ENCODE measurements around the gene SUPT3H. TPM values are rescaled to one million over a fixed set of nuclear protein-coding genes. Genes with fewer than 3 reads are reported as not detected.
A peak's percentile ranks its signal among the peaks of the same experiment; 100 is the strongest.

The SUPT3H gene
- total and polyA plus RNA-seq, 2 of the 13 experiments (the other 11 are each of a cell fraction or from before 2014, with no cell fraction given) = 11.9 to 36.1 TPM

GRCh38 chr6:45421709-45422502 lies 44.2 kb upstream of the SUPT3H start (continued):
- TF ChIP-seq CCDC6 (CRISPR knock-in tag; IDR thresholded peaks at IDR 0.05) (no peak), ZNF614 (CRISPR knock-in tag; IDR thresholded peaks at IDR 0.05; ENCODE audit: borderline replicate concordance) (no peak), HDAC6 (IDR thresholded peaks at IDR 0.05; ENCODE audit: low read depth, low read length) (no peak), HIVEP1 (CRISPR knock-in tag; IDR thresholded peaks at IDR 0.05) (no peak), HNRNPH1 (optimal IDR thresholded peaks at IDR 0.05; ENCODE audit: low read depth, low read length) (no peak), NAIF1 (CRISPR knock-in tag; IDR thresholded peaks at IDR 0.05; ENCODE audit: borderline replicate concordance) (no peak), EED (CRISPR knock-in tag; IDR thresholded peaks at IDR 0.05) (no peak), ZNF292 (CRISPR knock-in tag; IDR thresholded peaks at IDR 0.05; ENCODE audit: borderline replicate concordance, low read depth) (0 out of 2 replicates have a peak, but pooled peaks have one; percentile 5), DPF2 (CRISPR knock-in tag; IDR thresholded peaks at IDR 0.05; ENCODE audit: borderline replicate concordance, low read depth) (no peak), ZNF274 (CRISPR knock-in tag; IDR thresholded peaks at IDR 0.05) (0 out of 2 replicates have a peak, but pooled peaks have one; percentile 54), ZFYVE20 (CRISPR knock-in tag; IDR thresholded peaks at IDR 0.05; ENCODE audit: borderline replicate concordance, low read depth) (no peak), HNF4G (IDR thresholded peaks at IDR 0.05; ENCODE audit: borderline replicate concordance, low read depth, low read length) (no peak), HNF4G (CRISPR knock-in tag; IDR thresholded peaks at IDR 0.05; ENCODE audit: borderline replicate concordance, low read depth) (no peak), ZZZ3 (CRISPR knock-in tag; IDR thresholded peaks at IDR 0.05; ENCODE audit: borderline replicate concordance) (no peak), ZNF225 (CRISPR knock-in tag; IDR thresholded peaks at IDR 0.05) (peak; percentile 42; the same call in 1 of the 2 replicates), ZNF788 (CRISPR knock-in tag; IDR thresholded peaks at IDR 0.05; ENCODE audit: borderline replicate concordance) (peak; percentile 37; the same call in 1 of the 2 replicates), ZFP90 (CRISPR knock-in tag; IDR thresholded peaks at IDR 0.05; ENCODE audit: borderline replicate concordance) (0 out of 2 replicates have a peak, but pooled peaks have one; percentile 56), ZNF503 (CRISPR knock-in tag; IDR thresholded peaks at IDR 0.05) (0 out of 2 replicates have a peak, but pooled peaks have one; percentile 30), SOX5 (CRISPR knock-in tag; IDR thresholded peaks at IDR 0.05; ENCODE audit: borderline replicate concordance) (no peak), MXD3 (CRISPR knock-in tag; IDR thresholded peaks at IDR 0.05) (0 out of 2 replicates have a peak, but pooled peaks have one; percentile 1), E2F2 (CRISPR knock-in tag; IDR thresholded peaks at IDR 0.05; ENCODE audit: borderline replicate concordance) (no peak), EZH2 (conservative IDR thresholded peaks at IDR 0.05; ENCODE audit: low read depth, low read length) (peak; percentile 15), ZNF350 (CRISPR knock-in tag; IDR thresholded peaks at IDR 0.05; ENCODE audit: borderline replicate concordance, low read depth) (no peak)
- TF ChIP-seq, protein P1, sequence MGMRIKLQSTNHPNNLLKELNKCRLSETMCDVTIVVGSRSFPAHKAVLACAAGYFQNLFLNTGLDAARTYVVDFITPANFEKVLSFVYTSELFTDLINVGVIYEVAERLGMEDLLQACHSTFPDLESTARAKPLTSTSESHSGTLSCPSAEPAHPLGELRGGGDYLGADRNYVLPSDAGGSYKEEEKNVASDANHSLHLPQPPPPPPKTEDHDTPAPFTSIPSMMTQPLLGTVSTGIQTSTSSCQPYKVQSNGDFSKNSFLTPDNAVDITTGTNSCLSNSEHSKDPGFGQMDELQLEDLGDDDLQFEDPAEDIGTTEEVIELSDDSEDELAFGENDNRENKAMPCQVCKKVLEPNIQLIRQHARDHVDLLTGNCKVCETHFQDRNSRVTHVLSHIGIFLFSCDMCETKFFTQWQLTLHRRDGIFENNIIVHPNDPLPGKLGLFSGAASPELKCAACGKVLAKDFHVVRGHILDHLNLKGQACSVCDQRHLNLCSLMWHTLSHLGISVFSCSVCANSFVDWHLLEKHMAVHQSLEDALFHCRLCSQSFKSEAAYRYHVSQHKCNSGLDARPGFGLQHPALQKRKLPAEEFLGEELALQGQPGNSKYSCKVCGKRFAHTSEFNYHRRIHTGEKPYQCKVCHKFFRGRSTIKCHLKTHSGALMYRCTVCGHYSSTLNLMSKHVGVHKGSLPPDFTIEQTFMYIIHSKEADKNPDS (CRISPR knock-in tag; IDR thresholded peaks at IDR 0.05) = no peak

All from HepG2 (cell line).